ENCODE results near the gene PEX1.
"Not testable (repeated sequence)": the region's sequence is repeated elsewhere in the genome, so short reads cannot be mapped to it uniquely, and the experiment has no call there.

Gene PEX1

GRCh38 chr7:92468589-92468988 lies 59.7 kb downstream of the PEX1 start:
- DNase-seq (ENCODE audit: low read depth); H3K4me3 ChIP-seq (ENCODE audit: low read depth, low read length): not testable (repeated sequence)

- DNase-seq (ENCODE audit: low read depth): no peak
- TF ChIP-seq MAX (IDR thresholded peaks at IDR 0.05; ENCODE audit: low read depth, low read length) (no peak), MYC (IDR thresholded peaks at IDR 0.05; ENCODE audit: low read depth, low read length) (no peak), POLR2A (IDR thresholded peaks at IDR 0.05; ENCODE audit: extremely low read depth, insufficient read length) (no peak), CTCF (IDR thresholded peaks at IDR 0.05; ENCODE audit: low read depth, low read length) (no peak)
- H3K4me3 ChIP-seq (ENCODE audit: low read depth, low read length): no peak overlapping the region
Observed at GRCh38 chr7:92466682-92467081, 61.6 kb downstream of the PEX1 start.

- TF ChIP-seq POLR2A (IDR thresholded peaks at IDR 0.05; ENCODE audit: extremely low read depth, insufficient read length) (no peak), MYC (IDR thresholded peaks at IDR 0.05; ENCODE audit: low read depth, low read length) (no peak), CTCF (IDR thresholded peaks at IDR 0.05; ENCODE audit: low read depth, low read length) (no peak), MAX (IDR thresholded peaks at IDR 0.05; ENCODE audit: low read depth, low read length) (no peak)
- no peak for DNase-seq (ENCODE audit: low read depth)
- H3K4me3 ChIP-seq (ENCODE audit: low read depth, low read length): no peak overlapping the region
Observed at GRCh38 chr7:92464515-92464914, 63.8 kb downstream of the PEX1 start.

- no peak overlapping the region for H3K4me3 ChIP-seq (ENCODE audit: low read depth, low read length)
- TF ChIP-seq CTCF (IDR thresholded peaks at IDR 0.05; ENCODE audit: low read depth, low read length): no peak
- no peak for TF ChIP-seq POLR2A (IDR thresholded peaks at IDR 0.05; ENCODE audit: extremely low read depth, insufficient read length)
- TF ChIP-seq MYC (IDR thresholded peaks at IDR 0.05; ENCODE audit: low read depth, low read length): no peak
- TF ChIP-seq MAX (IDR thresholded peaks at IDR 0.05; ENCODE audit: low read depth, low read length): no peak
- no peak for DNase-seq (ENCODE audit: low read depth)
Observed at GRCh38 chr7:92462560-92462959, 65.8 kb downstream of the PEX1 start.

GRCh38 chr7:92461027-92462003 lies 67.0 kb downstream of the PEX1 start:
- DNase-seq (ENCODE audit: low read depth): peak; percentile 56
- H3K4me3 ChIP-seq (ENCODE audit: low read depth, low read length): no peak overlapping the region
- no peak for TF ChIP-seq MYC (IDR thresholded peaks at IDR 0.05; ENCODE audit: low read depth, low read length)
- TF ChIP-seq CTCF (IDR thresholded peaks at IDR 0.05; ENCODE audit: low read depth, low read length): peak; percentile 92
- TF ChIP-seq POLR2A (IDR thresholded peaks at IDR 0.05; ENCODE audit: extremely low read depth, insufficient read length): no peak
- no peak for TF ChIP-seq MAX (IDR thresholded peaks at IDR 0.05; ENCODE audit: low read depth, low read length)

- TF ChIP-seq POLR2A (IDR thresholded peaks at IDR 0.05; ENCODE audit: extremely low read depth, insufficient read length) (no peak), MYC (IDR thresholded peaks at IDR 0.05; ENCODE audit: low read depth, low read length) (no peak), MAX (IDR thresholded peaks at IDR 0.05; ENCODE audit: low read depth, low read length) (no peak), CTCF (IDR thresholded peaks at IDR 0.05; ENCODE audit: low read depth, low read length) (no peak)
- no peak for DNase-seq (ENCODE audit: low read depth)
- H3K4me3 ChIP-seq (ENCODE audit: low read depth, low read length): no peak overlapping the region
Observed at GRCh38 chr7:92460510-92460909, 67.8 kb downstream of the PEX1 start.
